B cell (primary cell): Measurements from ENCODE around the gene BEND3. TPM values are rescaled to one million over a fixed set of nuclear protein-coding genes. Genes with fewer than 3 reads are reported as not detected.
"Not testable (repeated sequence)": the region's sequence is repeated elsewhere in the genome, so short reads cannot be mapped to it uniquely, and the experiment has no call there.

Source experiments
- ATAC-seq: fragments of 200-7000 bp; cut with Tn5 transposase; one replicate; pipeline ENCODE4 v1.10.0; 2021; ENCODE audit warnings: low read depth, mild to moderate bottlenecking, moderate number of reproducible peaks, moderate library complexity
- CTCF ChIA-PET: fragments of 350-600 bp; sonication (Branson Sonifier 250); formaldehyde crosslinking; loops from one replicate; lab custom pipeline; 2021; ENCODE audit warnings: antibody characterized with exemption, inconsistent platforms; lab: Charles Lee
- POLR2A ChIA-PET: fragments of 350-600 bp; sonication (Branson Sonifier 250); formaldehyde crosslinking; loops from one replicate; lab custom pipeline; 2021; ENCODE audit warnings: antibody characterized with exemption; lab: Charles Lee
- DNase-seq: peaks from one replicate; pipeline ENCODE4 v3.0.0; 2013
- H2AFZ ChIP-seq: 2 replicates; pipeline ENCODE4 v1.6.1; 2012; ENCODE audit warnings: mild to moderate bottlenecking, low read depth, low read length; ENCODE audit not compliant: insufficient read depth, poor library complexity, severe bottlenecking
- H3K27ac ChIP-seq, 2 donors: 1 replicate in 1 of 2; 2 replicates in 1 of 2; pipeline ENCODE4 v1.5.1; 2012 to 2013; ENCODE audit warnings: low read length in 2 of 2, mild to moderate bottlenecking in 2 of 2, moderate library complexity in 1 of 2
- H3K27me3 ChIP-seq, 4 experiments: fragments of 200-600 bp in 1 of 4; sonication (generic) in 1 of 4; replicated peaks in 1 of 4; 1 replicate in 2 of 4; 2 replicates in 2 of 4; pipeline versions ENCODE4 v1.6.1 to v1.7.0; 2013 to 2016; ENCODE audit warnings: low read length in 3 of 4, mild to moderate bottlenecking in 2 of 4, mixed read lengths in 1 of 4, moderate library complexity in 1 of 4; ENCODE audit not compliant: insufficient read depth in 4 of 4, control insufficient read depth in 3 of 4; ENCODE audit errors: control extremely low read depth in 1 of 4
- H3K36me3 ChIP-seq, 2 experiments: replicated peaks in 1 of 2; 1 replicate in 1 of 2; 2 replicates in 1 of 2; pipeline versions ENCODE4 v1.6.1 to v1.7.1; 2013; ENCODE audit warnings: low read length in 1 of 2; ENCODE audit not compliant: insufficient read depth in 2 of 2, control insufficient read depth in 1 of 2; ENCODE audit errors: control extremely low read depth in 1 of 2, extremely low read depth in 1 of 2
- H3K4me1 ChIP-seq, 2 donors: fragments of 200-600 bp in 1 of 2; sonication (generic) in 1 of 2; 1 replicate in 1 of 2; 2 replicates in 1 of 2; pipeline versions ENCODE4 v1.5.1 to v1.6.1; 2013 to 2017; ENCODE audit warnings: low read length in 2 of 2; ENCODE audit not compliant: control insufficient read depth in 2 of 2, insufficient read depth in 2 of 2
- H3K4me2 ChIP-seq: replicated peaks from 2 replicates; pipeline ENCODE3; 2012; ENCODE audit warnings: mild to moderate bottlenecking, low read depth, low read length; ENCODE audit not compliant: poor library complexity, severe bottlenecking
- H3K4me3 ChIP-seq, 5 experiments: fragments of 200-600 bp in 1 of 5; sonication (generic) in 1 of 5; 1 replicate in 3 of 5; 2 replicates in 2 of 5; pipeline versions ENCODE4 v1.5.1 to v1.7.0; 2011 to 2016; ENCODE audit warnings: low read length in 4 of 5, mild to moderate bottlenecking in 4 of 5, low read depth in 2 of 5, control low read depth in 1 of 5, moderate library complexity in 1 of 5; ENCODE audit not compliant: insufficient read depth in 1 of 5; ENCODE audit errors: control extremely low read depth in 1 of 5, extremely low read depth in 1 of 5
- H3K79me2 ChIP-seq: fragments of 200-600 bp; sonication (generic); one replicate; pipeline ENCODE4 v1.6.0; 2016; ENCODE audit warnings: low read length; ENCODE audit not compliant: control insufficient read depth, insufficient read depth
- H3K9ac ChIP-seq: fragments of 200-600 bp; sonication (generic); 2 replicates; pipeline ENCODE4 v1.6.1; 2017; ENCODE audit warnings: mild to moderate bottlenecking, low read length, moderate library complexity
- H3K9me3 ChIP-seq, 3 donors: one replicate each; pipeline versions ENCODE4 v1.6.1 to v1.7.1; 2013; ENCODE audit warnings: low read length in 2 of 3; ENCODE audit not compliant: control insufficient read depth in 2 of 3, insufficient read depth in 1 of 3; ENCODE audit errors: control extremely low read depth in 1 of 3
- H4K20me1 ChIP-seq: 2 replicates; pipeline ENCODE4 v1.6.0; 2012; ENCODE audit warnings: mild to moderate bottlenecking, low read length; ENCODE audit not compliant: insufficient read depth, control insufficient read depth, poor library complexity, severe bottlenecking
- H3K27ac Mint-ChIP-seq: one replicate; pipeline ENCODE4 v1.8.0; 2021; ENCODE audit warnings: mixed read lengths
- H3K27me3 Mint-ChIP-seq: one replicate; pipeline ENCODE4 v1.8.0; 2021; ENCODE audit warnings: mixed read lengths
- H3K4me1 Mint-ChIP-seq: one replicate; pipeline ENCODE4 v1.8.0; 2021; ENCODE audit warnings: mixed read lengths
- H3K4me3 Mint-ChIP-seq: one replicate; pipeline ENCODE4 v1.8.0; 2021; ENCODE audit warnings: mixed read lengths
- H3K9me3 Mint-ChIP-seq: one replicate; pipeline ENCODE4 v1.8.0; 2022; ENCODE audit warnings: mixed read lengths; ENCODE audit not compliant: insufficient read depth
- EZH2 ChIP-seq: IDR thresholded peaks from 2 replicates; pipeline ENCODE4 v1.6.1; 2012; ENCODE audit warnings: borderline replicate concordance, low read depth, mild to moderate bottlenecking, moderate library complexity, low read length; ENCODE audit not compliant: insufficient read depth, poor library complexity, severe bottlenecking
- WGBS: methylation state at CpG from one replicate; pipeline ENCODE4 v1.1.5; 2013; ENCODE audit warnings: missing lambda C conversion rate; ENCODE audit not compliant: insufficient coverage; 5-methylcytosine and 5-hydroxymethylcytosine counted together
- intact Hi-C: fragments of 100-400 bp; cut with micrococcal nuclease; formaldehyde crosslinking; loops from one replicate; pipeline ENCODE4 v1.10.0; 2022
- polyA minus RNA-seq: library from RNA; depleted of rRNA, polyadenylated mRNA; stranded (reverse); fragments of >200 nt; gene quantifications from 2 replicates; pipeline ENCODE4 v1.2.3, GENCODE V29; 2012
- polyA plus RNA-seq: library from polyadenylated mRNA; depleted of rRNA; stranded (reverse); fragments of >200 nt; gene quantifications from 2 replicates; pipeline ENCODE4 v1.2.3, GENCODE V29; 2012
- total RNA-seq, 2 donors: library from RNA; stranded (reverse); fragments of 120-200 nt in 1 of 2; gene quantifications; 1 replicate in 1 of 2; 2 replicates in 1 of 2; pipeline versions ENCODE4 v1.2.3 to v1.2.4, GENCODE V29; 2013 to 2022
- TF ChIP-seq, protein P1 (sequence below): fragments of 200-600 bp; IDR thresholded peaks from one replicate; pipeline ENCODE4 v1.8.0; 2022; ENCODE audit warnings: antibody characterized with exemption, mild to moderate bottlenecking

The BEND3 gene
- 2.0 and 2.9 TPM in 2 replicates for total RNA-seq
- total RNA-seq (2013), result 0.77 TPM
- 0.78 and 1.3 TPM in 2 replicates for polyA plus RNA-seq
- 1.7 and 2.6 TPM in 2 replicates for polyA minus RNA-seq

- no peak within 1 kb of the TSS for H3K27ac ChIP-seq
- peaks cover 18% of the 10 kb centered on the region for H3K4me1 Mint-ChIP-seq
- CTCF ChIA-PET, result interaction anchor here (0.6 to 1.8 kb wide), 6 partner anchors 11 to 1268 kb away, joined by 3 to 4 read pairs (median 3); partner anchors contain the start of gene MTRES1
Observed at GRCh38 chr6:107114926-107115694, at the start of gene BEND3. Gene BEND3, minus strand, starts transcription at chr6:107115515. Its CDS starts 16,230 bp downstream, at chr6:107099285.

GRCh38 chr6:107164299-107164698 is 49.0 kb upstream of the BEND3 start:
- H3K4me1 Mint-ChIP-seq, H4K20me1 ChIP-seq, H3K9ac ChIP-seq, H3K4me3 ChIP-seq, H3K27ac Mint-ChIP-seq, H3K4me3 Mint-ChIP-seq, ATAC-seq, H3K4me2 ChIP-seq, CTCF ChIA-PET, H3K36me3 ChIP-seq, H3K27me3 Mint-ChIP-seq, H3K79me2 ChIP-seq, H3K9me3 ChIP-seq, intact Hi-C loops, H3K27ac ChIP-seq, H3K27me3 ChIP-seq, H3K9me3 Mint-ChIP-seq, H2AFZ ChIP-seq, POLR2A ChIA-PET, DNase-seq, H3K4me1 ChIP-seq: not testable (repeated sequence)
- no CpG with 5 or more reads among the region's 5 CpGs for WGBS

More at GRCh38 chr6:107114926-107115694, at the start of gene BEND3:
- POLR2A ChIA-PET, result no interaction called here
- Histone ChIP-seq H3K9me3 (no peaks in the 10 kb centered on the region), H3K4me3 (peak within 1 kb of the TSS; percentile 33 to 79 (median 65)), H3K4me1 (peaks cover 10 to 17% of the 10 kb centered on the region in 2 donors), H3K9ac (peak within 1 kb of the TSS; percentile 70), H2AFZ (peak within 1 kb of the TSS; percentile 86), H3K36me3 (no peaks in the 10 kb centered on the region), H3K27me3 (peaks cover 0 to 2% (median 0%) of the 10 kb centered on the region in 4 experiments), H4K20me1 (no peaks in the 10 kb centered on the region), H3K79me2 (no peaks in the 10 kb centered on the region), H3K4me2 (peak within 1 kb of the TSS; percentile 93)
- intact Hi-C loops, result loop anchor here (5.0 to 10.0 kb wide), 6 partner anchors 372 to 1050 kb away; partner anchors contain the start of genes ATG5, NR2E1 and PRDM1
- H3K27ac Mint-ChIP-seq, result peak within 1 kb of the TSS; percentile 71
- WGBS, result under 1% methylated on average over 93 of the region's 109 CpGs
- peak within 1 kb of the TSS; percentile 94 for H3K4me3 Mint-ChIP-seq
- H3K9me3 Mint-ChIP-seq, result no peaks in the 10 kb centered on the region
- no peak for TF ChIP-seq EZH2
- TF ChIP-seq, protein P1, sequence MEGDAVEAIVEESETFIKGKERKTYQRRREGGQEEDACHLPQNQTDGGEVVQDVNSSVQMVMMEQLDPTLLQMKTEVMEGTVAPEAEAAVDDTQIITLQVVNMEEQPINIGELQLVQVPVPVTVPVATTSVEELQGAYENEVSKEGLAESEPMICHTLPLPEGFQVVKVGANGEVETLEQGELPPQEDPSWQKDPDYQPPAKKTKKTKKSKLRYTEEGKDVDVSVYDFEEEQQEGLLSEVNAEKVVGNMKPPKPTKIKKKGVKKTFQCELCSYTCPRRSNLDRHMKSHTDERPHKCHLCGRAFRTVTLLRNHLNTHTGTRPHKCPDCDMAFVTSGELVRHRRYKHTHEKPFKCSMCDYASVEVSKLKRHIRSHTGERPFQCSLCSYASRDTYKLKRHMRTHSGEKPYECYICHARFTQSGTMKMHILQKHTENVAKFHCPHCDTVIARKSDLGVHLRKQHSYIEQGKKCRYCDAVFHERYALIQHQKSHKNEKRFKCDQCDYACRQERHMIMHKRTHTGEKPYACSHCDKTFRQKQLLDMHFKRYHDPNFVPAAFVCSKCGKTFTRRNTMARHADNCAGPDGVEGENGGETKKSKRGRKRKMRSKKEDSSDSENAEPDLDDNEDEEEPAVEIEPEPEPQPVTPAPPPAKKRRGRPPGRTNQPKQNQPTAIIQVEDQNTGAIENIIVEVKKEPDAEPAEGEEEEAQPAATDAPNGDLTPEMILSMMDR, result no peak
- peak; percentile 60 for DNase-seq
- no peaks in the 10 kb centered on the region for H3K27me3 Mint-ChIP-seq
- peak; percentile 22 for ATAC-seq
